ENCODE results near the gene SUN2.

- TF ChIP-seq CTCF (conservative IDR thresholded peaks at IDR 0.05 in 1 of 2, IDR thresholded peaks at IDR 0.05 in 1 of 2; ENCODE audit: low read depth in 1 of 2, low read length in 2 of 2) = no peak
- TF ChIP-seq EZH2 (IDR thresholded peaks at IDR 0.05; ENCODE audit: low read length, missing control alignments) = no peak
These were observed 19.9 kb upstream of the SUN2 start for GRCh38 chr22:38775656-38776055.

All from fibroblast of lung (primary cell).